GM21390 (cell line): ENCODE results near the gene FBXW7.
A peak's percentile ranks its signal among the peaks of the same experiment; 100 is the strongest.

Experiments
- ATAC-seq: cut with Tn5 transposase; IDR thresholded peaks from one replicate; pipeline ENCODE4 v1.9.1; 2021; ENCODE audit not compliant: unreplicated experiment

The FBXW7 gene

DNA sequence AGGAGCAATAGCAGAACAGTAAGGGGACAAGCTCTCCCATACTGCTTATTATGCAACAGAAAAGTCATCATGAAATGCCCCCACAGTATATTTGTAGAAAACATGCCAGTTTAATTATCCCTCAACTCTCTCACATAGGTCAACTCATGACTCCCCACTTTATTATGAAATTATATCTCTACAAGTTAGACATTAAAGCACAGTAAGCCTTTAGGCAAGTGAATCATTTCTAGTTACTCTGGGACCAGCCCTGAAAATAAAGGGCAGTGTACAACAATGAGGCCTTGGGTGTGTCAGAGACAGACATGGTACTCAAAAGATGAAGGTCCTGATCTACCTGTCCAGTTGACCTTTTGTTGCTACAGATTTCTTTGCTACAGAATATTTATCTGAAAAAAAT is 191.9 kb downstream of the FBXW7 start:
- no peak for ATAC-seq

DNA sequence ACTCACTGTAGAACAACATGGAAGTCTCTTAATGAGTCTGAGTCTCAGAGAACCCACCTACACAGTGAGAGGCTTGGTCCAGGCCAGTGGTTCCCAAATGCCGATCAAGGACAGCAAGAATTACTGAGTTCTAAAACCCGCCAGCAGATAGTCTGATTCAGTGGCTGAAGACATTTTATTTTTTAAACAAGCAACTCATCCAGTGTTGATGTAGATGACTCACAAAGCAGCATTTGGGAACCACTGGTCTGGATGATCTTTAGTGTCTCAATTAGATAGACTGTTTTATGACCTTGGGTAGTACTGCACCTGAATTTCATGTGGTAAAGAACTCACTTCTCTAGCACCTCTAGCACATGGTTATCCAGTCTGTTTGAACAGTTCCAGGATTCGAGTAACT is 193.6 kb downstream of the FBXW7 start:
- ATAC-seq = no peak

DNA sequence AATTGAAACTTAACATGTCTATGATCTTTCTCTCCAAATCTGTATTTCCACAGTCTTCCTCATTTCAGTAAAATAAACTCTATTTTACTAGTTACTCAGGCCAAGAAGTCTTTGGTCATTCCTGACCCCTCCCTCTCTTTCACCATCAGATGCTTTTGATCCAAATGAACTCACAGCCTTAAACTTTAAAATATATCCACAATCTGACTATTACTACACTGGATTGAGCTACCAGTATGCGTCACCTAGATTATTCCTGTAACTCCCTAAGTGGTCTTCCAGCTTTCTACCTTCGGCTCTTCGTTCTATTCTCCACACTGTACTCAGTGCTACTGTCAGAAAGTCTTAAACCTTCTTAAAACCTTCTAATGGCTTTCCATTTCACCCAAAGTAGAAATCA is 195.1 kb downstream of the FBXW7 start:
- no peak for ATAC-seq

DNA sequence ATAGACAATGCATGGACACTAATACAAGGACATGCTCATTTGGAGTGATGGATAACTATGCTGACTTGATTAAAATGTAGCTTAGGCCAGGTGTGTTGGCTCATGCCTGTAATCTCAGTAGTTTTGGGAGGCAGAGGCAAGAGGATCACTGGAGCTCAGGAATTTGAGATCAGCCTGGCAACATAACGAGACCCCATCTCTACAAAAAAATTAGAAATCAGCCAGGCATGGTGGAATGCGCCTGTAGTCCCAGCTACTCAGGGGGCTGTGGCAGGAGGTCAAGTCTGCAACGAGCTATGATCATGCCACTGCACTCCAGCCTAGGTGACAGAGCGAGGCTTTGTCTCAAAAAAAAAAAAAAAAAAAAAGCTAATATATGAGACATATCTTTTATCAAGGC is 196.3 kb downstream of the FBXW7 start:
- ATAC-seq = no peak

DNA sequence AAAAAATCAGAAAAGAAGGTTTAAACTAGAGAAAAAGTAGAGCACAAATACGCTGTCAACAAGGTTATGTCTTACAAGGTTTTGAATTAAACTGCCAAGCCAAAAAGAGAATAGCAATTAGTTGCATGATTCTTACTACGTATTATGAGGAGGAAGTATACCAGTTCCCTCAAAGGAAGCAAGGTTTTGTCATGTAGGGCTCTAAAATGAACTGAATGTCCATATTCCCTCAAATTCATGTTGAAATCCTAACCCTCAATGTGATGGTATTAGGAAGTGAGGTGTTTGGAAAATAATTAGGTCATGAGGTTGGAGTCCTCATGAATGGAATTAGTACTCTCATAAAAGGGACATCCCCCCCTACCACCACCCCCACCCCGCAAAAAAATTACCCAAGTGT is 201.0 kb downstream of the FBXW7 start:
- no peak for ATAC-seq

DNA sequence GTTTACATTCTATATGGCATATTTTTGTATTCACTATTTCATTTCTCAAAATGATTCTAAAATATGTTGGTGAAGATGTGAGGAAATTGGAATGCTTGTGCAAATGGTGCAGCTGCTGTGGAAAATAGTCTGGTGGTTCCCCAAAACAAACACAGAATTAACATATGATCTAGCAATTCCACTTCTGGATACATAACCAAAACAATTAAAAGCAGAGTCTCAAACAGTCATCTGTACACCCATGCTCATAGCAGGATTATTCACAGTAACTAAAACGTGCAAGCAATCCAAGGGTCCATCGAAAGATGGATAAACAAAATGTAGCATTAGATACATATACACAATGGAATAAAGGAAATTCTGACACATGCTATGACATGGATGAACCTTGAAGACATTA is 204.8 kb downstream of the FBXW7 start:
- ATAC-seq = no peak

DNA sequence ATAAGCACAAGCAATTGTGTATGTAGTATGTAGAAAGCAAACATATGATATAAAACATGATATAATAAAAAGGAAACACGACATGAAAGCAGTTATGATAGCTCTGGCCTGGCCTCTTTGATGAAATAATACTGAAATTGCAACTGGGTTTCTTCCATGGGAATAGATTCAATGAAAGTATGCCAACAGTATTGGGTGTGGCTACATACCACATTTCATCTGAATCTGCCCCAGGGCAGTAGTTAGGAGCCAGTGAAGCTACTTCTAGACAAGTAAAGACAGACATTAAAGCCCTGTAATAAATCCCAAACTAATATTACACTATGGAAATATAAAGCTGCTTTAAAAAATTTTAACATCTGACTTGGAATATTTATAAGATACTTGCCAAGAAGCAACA is 207.3 kb downstream of the FBXW7 start:
- ATAC-seq = no peak

DNA sequence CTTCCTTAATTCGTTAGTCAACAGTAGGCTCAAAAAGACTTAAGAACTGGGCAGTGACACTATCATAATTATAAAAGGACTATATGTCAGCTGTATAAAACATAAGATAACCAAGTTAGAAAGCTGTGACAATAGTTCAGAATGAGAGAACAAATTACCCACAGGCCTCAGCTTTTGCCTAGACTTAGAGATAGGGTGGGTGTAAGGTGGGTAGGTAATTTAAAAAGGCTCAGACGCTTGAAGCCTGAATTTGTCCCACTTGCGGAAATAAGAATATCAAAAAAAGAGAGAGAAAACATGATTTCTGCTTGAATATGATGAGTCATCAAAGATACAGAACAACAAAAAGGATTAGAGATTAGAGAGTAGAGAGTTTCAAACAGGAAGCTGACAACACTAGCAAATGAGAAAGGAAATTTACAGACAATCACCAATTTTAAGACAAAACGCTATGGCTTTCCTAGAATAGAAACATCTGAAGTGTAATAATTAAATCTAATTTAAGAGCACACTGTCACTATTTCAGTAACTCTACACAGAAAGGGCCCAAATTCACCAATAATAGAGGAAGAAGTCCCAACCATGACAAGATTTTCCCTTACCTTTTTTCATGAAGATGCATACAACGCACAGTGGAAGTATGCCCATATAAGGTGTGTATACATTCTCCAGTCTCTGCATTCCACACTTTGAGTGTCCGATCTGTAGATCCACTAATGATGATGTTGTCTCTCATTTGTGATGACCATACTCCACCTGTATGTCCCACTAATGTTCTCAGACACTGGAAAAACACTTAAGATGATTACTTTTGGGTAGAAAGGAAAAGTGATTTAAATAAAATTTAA is 208.1 kb downstream of the FBXW7 start:
- no peak for ATAC-seq

DNA sequence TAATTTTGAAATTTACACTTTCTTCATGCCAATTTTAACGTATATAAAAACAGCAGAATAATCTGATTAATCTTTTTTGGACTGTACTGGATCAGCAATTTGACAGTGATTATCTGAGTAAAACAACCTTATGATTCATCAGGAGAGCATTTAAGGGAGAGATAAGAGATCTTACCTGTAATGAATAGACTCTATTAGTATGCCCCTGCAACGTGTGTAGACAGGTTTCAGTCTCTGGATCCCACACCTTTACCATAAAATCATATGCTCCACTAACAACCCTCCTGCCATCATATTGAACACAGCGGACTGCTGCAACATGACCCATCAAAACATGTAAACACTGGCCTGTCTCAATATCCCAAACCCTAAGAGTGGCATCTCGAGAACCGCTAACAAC is 210.1 kb downstream of the FBXW7 start:
- ATAC-seq = no peak

DNA sequence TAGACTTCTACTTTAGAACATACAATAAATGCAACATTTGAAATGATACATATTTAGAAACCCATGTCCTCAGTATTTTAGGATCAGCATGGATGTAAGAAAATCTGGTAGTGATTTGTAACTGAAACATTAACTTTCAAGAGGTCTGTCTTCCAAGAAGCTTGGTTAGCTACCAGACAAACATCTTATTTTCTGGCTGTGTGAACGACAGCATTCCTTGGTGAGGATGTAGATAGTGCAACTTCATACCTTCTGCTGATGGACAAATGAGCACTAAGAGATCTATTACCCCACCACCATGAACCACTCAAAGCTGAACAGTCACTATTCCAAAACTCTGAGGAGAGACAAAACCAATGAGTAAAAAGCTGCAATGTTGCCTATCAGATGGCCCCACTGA is 212.7 kb downstream of the FBXW7 start:
- ATAC-seq = no peak

DNA sequence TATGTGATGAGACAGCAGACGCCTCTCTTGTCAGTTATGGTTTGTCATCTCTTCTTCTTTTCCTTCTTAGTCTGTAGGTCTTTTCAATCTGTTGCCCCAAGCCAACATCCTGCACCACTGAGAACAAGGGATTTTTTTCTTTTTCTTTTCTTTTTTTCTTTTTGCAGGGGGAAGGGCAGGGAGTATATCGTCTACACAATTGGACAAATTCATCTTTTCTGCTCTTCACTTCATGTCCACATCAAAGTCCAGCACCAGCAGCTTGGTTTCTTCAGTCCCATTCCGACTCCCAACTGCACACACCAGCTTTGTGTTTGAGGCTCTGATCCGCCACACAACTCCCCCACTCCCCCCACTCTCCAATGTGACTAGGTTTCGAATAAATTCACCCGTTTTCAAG is 213.2 kb downstream of the FBXW7 start:
- no peak for ATAC-seq

DNA sequence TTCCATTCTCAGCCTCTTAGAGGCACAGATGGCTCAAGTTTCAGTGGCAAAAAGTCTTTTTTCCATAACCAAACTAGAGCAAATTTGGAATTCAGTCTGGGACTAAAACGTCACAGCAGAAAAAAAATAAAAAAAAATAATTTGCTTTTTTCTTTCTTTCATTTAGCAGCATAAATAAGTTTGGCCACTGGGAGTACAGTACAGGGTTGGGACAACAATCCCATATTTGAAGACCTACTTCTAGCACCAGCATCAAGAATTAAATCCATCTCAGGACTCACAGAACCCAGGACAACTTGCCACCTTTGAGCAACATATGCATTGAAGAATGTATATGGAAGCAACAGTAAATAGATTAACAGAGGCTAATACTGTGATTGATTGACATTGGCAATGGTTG is 214.0 kb downstream of the FBXW7 start:
- ATAC-seq = no peak

DNA sequence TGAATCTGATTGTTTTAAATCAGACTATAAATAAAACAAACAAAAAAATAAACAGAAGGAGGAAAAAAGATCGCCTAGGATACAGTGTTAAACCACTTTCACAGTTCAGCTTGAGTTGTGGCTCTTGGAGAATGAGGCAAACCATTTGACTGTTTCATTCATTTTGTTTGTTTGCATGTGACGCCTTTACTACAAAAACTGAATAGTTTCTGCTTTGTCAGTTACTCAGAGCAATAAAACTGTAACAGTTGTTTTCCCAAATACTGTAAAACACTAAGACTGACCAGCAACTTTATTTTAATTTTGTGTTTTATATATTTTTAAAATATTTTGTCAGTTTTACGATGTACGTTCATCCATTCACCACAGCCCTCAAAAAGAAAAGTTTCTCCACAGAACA is 214.5 kb downstream of the FBXW7 start:
- ATAC-seq = no peak

DNA sequence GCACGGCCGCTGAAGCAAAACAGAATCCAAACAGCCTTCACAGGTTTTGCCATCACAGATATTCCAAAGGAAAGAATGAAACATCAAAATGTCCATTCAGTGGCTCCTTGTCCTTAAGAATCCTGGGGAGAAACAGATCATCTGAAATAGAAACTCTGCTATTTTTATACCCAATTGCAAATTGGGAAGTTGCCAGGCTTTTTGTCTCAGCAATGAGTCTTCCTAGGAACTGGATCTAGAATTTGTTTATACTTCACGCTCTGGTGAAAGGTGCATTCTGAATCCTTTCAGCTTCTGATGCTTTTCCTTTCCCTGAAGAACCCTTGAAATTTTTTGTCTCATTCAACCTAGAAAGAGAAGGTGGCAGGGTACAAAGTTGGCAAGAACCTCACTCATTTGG is 218.9 kb downstream of the FBXW7 start:
- no peak for ATAC-seq

DNA sequence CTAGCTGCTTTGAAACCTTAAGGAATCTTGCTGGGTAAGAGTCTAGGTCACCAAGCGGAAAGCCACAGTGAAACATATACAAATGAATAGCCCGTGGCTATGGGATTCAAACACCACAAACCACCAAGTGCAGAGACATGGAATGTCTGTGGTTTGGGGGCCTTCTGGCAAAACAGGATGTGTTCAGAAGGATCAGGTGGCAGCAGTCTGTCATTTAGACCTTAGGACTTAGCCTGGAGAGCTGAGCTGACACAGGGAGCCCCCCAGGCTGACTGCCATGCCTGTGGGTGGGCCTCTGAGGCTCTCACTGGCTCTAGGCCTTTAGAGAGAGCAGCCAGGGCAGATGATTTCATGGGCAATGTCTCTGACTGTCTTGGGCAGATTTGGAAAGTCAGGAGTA is 225.6 kb downstream of the FBXW7 start:
- ATAC-seq = no peak

DNA sequence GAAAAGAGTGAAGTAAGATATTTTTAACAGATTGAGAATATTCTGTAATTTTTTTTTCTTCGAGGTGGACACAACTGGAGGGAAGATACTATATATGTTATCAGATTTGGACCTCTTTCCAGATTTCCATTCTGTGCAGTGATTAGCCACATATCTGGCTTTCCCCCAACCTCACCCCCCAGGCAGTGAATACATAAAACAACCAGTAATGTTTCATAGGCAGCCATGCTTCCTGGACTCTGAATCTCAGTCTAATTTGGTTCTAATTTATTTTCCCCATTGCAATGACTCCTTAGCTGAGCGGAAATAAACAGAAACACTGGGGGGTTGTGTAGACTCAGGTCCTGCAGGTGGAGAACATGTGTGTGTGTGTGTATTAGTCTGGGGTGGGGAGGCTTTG is 226.5 kb downstream of the FBXW7 start:
- no peak for ATAC-seq

DNA sequence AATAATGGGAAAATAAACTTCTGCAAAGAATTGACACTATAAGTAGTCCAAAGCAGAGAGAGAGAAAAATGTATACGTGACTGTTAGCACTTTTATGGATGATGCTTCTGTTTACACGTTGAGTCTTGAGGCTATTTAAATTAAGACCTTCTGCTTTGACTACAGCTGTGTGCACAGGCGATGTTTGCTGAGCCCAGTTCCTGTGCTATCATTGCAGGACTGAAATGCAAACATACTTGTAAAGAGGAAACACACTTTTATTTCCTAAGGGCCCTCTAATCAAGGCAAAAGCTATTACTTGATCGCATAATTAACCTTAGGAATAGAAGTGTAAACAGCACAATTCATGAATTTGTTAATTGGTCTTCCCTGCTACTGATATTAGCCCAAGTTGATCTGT is 226.9 kb downstream of the FBXW7 start:
- ATAC-seq = no peak

DNA sequence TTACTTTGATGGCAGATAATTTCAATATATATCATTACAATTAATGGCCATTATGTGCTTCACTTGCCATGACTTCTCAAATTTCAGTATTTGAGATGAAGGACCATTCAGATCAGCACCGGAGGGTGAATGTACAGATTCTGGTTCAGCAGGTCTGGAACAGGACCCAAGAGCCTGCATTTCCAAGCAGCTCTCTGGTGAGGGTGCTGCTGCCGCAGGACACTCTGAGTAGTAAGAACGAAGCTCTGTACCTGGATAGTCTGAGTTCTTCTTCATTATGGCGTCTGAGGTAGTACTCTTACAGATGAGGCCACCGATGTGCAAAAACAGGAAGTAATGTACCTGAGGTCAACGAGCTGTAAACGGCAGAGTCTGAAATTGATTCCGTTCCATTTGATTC is 228.2 kb downstream of the FBXW7 start:
- ATAC-seq = no peak

DNA sequence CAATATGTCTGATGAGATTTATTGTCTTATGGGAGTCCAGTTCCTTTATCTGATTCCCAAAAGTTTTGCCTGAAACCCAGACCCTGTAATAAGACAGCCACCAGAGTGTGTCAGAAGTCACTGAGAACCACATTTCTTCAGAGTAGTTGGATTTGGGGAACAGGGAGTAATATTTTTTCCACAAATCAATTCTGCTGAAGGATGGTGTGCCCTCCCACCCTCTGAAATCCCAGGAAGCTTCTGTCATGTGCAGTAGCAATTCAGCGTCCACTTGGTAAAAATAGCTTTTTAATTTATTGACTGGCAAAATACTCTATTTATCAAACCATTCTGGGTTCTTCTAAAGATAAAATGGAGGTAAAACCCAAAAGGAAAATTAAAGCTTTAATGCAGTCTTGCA is 229.4 kb downstream of the FBXW7 start:
- no peak for ATAC-seq

DNA sequence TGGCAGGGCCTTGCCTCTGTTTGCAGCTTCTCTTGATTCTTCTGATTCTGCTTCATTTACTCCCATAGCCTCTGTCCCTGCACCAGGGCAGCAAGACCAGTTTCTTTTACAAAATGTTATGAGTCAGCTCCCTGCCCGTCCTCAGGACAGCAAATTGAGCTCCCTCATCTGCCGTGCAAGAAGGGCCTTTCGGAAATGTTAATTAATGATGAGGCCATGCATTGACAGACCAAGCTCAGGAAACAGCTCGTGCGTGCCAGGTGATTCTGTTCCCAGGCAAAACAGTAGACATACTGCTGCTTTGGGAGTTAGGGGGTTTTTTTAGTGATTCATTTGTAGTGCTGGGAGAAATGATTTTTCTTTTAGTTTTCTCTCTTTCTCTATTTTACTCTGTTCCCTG is 231.7 kb downstream of the FBXW7 start:
- ATAC-seq = peak; percentile 93

DNA sequence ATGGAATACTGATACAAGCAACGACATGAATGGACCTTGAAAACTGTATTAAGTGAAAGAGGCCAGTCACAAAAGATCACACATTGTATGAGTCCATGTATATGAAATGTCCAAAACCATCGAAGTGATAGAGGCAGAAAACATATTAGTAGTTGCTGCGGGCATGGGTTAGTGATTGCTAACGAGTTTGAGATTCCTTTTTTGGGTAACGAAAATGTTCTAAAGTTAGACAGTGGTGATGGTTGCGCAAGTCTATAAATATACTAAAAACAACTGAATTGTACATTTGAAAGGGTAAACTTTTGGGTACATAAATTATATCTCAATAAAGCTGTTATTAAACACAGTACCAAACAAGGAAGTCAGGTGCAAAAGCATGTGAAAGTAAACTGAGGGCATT is 234.5 kb downstream of the FBXW7 start:
- no peak for ATAC-seq

DNA sequence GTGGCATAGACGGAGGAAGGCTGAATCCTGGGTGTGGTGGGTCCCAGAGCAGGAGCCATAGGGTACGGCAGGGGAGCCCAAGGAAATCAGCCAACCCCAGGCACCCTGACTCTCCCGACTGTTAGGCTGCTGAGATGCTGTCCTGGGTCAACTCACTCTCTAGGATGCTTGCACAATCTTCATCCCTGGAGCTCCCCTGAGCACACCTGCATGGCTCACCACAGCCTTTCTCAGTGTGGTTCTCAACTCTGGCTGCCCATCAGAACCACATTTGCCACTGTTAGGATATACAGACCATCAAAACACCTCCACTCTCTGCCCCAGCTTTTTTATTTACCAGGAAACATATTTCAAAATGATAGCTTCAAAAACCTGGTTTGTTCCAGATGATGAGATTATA is 236.3 kb downstream of the FBXW7 start:
- ATAC-seq = no peak

DNA sequence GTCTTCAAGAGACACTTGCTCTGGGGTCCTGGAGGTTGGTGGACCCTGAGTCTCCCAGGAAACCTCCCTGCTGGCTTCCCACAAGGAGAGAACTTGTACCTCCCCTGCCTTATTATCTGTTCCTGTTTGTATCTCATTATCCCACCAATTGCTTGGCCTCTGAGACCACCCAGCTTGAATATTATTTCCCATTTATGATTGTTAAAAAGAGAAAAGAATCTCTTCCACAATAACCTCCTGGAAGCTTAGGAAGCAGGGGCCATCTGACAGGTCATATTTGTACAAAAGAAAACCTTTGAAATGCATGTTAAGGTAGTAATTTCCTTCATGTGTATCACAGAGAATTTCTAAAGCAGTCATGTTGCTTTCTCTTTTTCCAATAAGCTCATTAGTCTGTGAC is 239.5 kb downstream of the FBXW7 start:
- no peak for ATAC-seq
